ENCODE measurements around the gene TMPRSS9.

Gene TMPRSS9

DNA sequence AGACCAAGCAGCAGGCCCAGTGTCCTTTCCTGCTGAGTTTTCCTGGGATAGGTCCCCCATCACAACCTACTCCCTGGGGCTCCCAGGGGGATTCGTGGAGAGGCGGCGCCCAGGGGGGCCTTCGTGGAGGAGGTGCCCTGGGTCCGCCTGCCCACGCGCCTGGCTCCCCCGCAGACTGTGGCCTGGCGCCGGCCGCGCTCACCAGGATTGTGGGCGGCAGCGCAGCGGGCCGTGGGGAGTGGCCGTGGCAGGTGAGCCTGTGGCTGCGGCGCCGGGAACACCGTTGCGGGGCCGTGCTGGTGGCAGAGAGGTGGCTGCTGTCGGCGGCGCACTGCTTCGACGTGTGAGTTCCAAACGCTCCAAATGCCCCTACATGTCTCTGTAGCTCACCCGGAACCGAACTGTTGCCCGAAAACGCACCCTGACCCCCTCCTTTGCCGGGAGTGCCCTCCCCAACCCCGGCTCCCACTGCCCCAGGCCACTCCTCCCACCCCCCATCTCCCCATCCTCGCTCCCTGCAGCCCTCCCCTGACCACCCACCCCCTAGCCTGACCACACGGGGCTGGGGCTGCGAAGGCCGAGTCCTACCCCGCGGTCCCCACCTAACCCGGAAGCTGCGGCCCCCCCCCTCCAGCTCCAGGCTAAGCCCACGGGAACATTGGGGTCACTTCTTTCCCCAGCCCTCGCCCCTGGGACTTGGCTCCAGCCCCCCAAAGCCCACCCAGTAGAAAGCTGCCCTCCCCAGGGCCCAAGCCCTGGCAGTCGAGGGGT is 64.0 kb downstream of the TMPRSS9 start:
- DNase-seq, result no peak

DNA sequence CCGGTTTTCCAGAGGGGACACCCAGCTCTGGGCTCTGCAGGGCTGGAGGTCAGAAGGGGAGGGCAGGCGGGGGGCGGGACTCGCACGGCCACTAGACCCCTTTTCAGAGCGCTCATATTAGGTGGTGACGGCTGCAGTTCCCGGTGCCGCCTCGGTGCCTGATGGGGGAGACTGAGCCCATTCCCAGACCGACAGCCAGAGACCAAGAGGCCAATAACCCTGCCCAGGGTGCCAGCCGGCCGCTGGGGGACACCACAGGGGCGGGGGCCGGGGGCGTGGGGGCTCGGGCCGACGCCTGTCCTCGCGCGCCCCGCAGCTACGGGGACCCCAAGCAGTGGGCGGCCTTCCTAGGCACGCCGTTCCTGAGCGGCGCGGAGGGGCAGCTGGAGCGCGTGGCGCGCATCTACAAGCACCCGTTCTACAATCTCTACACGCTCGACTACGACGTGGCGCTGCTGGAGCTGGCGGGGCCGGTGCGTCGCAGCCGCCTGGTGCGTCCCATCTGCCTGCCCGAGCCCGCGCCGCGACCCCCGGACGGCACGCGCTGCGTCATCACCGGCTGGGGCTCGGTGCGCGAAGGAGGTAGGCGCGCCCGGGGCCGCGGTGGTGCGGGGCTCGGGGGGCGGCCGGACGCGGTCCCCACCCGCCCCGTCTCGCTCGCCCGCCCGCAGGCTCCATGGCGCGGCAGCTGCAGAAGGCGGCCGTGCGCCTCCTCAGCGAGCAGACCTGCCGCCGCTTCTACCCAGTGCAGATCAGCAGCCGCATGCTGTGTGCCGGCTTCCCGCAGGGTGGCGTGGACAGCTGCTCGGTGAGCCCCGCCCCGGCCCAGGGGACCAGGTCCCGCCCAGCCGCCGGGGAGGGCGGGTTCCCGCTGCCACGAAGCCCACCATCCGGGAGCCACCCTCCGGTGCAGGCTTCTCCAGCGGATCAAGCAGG is 64.9 kb downstream of the TMPRSS9 start:
- DNase-seq, result peak; percentile 48

DNA sequence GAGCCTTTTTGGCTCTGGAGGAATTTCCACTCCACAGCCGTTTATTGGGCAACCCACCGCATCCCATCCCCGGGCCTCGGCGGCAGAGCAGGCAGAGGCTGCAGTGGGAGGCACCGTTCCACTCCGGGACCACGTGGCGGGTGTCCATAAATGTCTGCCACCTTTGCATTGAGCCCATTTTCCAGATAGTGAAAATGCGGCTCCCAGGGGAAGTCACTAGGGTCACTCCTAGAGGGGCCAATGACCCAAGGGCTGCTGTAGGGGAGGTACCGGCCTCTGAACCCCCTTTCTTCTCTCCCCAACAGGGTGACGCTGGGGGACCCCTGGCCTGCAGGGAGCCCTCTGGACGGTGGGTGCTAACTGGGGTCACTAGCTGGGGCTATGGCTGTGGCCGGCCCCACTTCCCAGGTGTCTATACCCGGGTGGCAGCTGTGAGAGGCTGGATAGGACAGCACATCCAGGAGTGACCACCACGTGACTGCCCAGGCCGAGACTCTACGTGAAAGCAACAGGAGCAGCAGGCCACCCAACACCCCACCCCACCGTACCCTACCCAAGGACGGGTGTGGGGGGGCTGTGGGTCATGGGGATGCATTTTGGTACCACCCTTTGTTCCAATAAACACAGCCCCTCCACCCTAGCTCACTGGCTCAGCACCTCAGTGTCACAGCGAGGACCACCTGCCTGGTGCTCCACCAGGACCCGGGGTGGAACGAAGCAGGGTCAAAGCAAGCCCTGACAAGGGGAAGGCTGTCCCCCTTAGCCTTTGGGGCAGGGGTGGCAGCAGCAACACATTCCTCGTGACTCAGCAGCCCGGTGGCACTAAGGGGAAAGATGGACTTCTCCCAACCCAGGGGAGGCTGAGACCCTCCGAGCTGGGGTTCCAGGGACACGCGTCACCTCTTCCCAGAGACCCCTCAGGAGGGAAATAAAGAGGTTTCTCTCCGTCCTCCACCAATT is 65.8 kb downstream of the TMPRSS9 start:
- no peak for DNase-seq

DNA sequence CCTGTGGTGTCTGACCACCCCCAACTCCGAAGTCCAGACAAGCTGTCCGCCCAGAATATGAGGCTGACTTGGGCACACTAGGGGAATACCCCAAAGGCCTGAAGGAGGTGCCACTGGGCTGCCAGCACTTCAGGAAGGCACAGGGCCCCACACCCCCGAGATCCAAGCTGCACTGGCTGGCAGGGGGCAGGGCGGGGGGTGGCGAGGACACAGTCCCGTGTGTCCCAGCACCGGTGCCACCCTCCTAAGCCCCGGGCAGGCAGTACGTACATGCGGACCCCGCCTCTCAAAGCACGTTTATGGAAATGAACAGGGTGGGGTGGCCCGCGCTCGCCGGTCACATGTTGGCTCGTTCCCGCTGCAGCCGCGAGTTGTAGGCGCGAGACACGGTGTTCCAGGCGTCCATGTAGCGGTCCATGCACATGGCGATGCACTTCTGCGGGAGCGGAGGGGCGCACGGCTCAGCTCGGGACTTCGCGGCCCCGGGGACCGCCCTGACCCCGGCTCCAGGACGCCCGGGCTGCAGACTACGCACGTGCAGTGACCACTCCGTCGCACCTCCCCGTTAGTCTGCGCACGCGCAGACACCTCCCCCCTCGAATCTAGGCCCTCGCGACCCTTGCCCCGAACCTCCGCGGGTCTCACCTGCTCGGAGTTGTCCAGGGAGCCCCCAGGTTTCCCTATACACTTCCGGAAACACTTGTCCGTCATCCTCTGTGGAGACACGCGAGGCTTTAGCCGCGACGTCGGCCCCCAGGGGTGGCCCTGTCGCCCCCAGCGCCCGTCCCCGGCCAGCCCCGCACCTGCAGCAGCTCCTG is 66.8 kb downstream of the TMPRSS9 start:
- no peak for DNase-seq

DNA sequence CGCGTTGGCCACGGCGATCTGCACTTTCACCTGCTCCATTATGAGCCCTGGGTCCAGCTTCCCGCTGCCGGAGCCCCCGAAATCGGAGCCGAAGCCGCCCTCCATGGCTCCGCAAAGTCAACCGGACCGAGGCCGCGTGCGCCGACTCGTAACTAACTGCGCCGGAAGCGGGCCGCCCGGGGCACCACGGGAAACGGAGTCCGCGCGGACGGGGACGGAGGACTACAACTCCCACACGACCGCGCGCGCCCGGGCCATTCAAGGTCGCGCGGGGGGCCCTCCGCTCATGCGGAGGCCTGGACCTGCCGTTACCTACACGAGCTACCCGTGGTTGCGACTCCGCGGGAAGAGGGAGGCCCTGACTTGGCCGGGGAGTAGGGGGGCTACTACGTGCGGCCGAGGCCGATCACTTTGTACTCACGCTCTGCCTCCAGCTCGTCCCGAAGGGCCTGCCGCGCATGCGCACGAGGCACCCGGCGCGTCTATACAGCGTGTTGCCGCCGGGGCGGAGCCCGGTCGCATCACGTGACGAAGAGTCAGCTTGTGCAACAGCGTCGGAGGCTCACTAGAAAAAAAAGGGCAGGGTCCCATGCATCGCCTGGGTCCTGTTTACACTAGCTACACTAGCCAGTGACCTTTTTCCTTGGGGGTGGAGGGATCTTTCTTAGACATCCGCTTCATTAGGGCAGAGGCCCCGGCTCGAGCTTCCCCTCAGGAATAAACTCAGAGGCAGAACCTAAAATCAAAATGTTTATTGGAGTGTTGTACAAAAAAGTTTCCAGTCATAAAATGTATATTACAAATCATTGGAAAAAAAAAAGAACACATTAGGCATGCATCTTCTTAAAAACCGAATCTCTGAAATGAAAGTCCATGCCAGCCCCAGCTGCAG is 67.6 kb downstream of the TMPRSS9 start, which contains the start of gene TIMM13:
TIMM13 (minus strand) TSS at position 158 of the 892 bp plus-strand sequence; CDS start at position 105, 53 bp downstream.
- DNase-seq, result peak; percentile 99

DNA sequence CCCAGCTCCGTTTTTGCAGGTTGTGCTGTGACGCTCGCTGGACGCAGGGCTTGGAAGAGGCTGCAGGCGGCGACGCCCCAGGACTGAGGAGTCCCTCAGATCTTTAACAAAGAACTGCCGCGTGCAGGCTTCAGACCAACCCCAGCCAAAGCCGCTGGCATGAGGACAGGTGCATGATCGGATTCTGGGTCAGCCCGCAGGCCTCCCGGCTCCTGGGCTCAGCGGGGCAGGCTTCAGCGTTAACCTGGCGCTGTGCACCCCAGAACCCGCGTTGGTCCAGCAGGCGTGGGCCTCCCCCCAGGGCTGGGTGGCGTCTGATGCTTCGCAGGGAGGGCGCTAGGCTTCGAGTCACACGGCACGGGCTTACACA is 68.2 kb downstream of the TMPRSS9 start:
- DNase-seq, result no peak

DNA sequence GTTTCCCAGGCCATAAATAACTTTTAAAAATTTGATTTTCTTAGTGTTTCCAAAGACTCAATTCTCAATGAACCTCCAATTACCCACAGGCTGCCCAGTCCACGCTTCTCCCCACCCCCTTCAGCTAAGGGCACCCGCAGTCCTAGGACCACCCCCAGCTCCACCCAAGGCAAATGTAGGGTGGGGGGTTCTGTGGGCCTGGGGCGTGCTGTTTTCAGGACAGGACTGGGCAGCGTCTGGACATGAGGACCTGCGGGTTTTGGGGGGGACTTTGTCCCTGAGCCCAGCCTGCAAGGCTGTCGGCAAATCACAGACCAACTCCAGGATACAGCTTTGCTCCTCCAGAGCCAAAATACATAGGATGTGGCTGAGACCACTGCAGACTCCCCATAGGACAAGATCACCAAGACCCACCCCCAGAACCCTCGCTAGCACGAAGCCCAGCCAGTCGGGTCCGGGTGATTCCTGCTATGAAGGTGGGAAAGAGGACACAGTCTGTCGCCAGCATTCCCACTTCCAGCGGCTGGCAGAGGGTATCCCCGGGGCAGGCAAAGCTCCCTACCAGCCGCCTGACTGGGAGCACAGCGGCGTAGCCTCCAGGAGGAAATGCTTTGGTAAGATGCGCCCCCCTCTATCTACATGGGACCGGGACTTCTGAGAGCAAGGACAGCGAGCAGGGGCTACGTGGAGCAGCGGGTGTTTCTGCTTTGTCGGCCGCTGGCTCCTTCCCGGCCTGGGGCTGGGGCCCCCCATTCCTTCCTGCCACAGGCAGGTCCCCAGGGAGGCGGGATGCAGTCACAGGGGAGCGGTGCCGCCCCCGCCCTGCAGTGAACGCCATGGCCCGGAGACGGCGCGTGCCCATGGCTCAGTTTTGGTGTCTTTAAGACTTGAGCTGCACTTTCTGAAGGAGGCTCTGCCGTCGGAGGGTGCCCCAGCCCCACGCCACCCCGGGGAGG is 69.0 kb downstream of the TMPRSS9 start:
- no peak for DNase-seq

DNA sequence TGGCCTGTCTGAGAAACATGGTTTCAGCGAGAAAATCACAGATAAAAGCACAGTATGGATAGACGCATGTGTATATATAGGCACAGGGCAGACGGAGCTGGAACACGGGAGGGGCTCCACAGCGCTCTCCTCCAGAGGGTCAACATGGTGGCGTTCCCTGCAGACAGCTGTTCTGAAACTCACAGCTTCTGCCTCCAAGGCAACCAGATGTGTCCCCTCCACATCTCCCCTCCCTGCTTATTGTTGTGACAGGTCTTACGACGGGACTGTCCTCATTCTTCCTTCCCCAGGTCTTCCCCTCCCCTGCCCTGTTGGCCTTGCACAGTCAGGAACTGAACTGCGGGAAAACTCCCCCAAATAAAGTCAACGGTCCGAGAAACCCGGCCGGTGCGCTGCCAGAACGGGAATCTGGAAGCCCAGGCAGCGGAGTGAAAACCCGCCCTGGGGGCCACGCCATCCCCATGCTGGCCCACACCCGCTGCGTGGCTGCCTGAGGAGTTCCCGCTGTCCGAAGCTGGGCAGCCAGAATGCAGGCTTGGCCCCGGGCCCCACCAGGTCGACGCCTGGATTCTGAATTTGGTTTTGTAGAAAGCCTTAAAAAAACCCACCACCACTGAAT is 70.0 kb downstream of the TMPRSS9 start:
- DNase-seq, result no peak

DNA sequence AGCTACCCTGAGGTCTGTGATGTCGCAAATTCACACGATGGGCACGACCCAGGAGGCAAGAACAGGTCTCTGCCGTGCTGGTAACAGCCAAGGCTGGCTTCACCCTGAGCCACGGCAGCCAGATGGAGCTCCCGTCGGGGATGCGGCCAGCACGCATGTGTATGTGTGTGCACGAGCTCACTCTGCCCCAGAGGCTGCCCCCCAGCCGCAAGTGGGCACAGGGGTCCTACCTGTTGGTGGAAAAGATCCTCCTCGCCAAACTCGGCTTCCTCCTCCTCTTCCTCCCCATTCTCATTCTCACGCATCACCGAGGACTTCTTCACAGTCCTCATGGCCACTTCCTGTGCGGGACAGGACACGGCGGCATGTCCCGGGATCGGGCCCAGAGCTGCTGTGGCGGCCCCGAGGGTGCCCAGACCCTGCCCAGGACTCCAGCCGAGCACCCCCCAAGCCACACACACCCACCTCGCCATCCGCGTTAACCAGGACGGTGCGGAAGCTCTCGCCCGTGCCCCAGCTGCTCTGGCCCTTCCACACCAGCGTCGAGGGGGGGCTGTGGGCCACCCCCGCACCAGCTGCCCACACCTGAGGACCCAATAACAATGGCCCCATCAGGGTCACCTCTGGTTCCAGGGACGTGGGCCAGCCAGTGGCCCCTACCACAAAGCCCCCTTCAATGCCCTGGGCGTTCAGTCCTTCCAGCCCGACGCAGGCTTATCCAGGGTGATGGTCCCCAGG is 71.4 kb downstream of the TMPRSS9 start:
- no peak for DNase-seq

DNA sequence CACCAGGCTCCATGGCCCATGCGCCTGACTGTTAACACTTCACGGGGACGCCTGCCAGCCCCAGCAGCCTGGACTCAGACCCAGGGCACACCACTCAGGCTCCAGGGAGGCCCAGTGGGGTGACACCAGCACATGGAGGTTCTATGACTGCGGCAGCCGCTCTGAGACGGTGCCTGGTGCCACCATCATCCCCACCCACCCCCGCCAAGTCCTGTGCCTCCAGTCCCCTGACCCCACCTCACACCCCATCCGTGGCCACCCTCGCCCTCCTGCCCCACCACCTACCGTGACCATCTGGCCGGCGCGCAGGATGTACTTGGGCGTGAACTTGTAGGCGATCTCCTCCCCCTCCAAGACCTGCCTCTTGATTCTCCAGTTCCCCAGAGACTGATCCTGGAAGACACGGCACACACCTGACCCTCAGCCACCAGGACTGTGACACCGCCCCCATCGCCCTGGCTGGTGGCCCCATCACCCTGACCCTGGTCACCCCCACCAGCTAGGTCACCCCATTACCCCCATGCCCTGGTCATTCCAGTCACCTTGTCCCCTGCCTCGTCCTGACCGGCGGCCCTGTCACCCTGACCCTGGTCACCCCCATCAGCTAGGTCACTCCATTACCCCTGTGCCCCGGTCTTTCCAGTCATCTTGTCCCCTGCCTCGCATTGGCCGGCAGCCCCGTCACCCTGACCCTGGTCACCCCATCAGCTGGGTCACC is 72.2 kb downstream of the TMPRSS9 start:
- no peak for DNase-seq

DNA sequence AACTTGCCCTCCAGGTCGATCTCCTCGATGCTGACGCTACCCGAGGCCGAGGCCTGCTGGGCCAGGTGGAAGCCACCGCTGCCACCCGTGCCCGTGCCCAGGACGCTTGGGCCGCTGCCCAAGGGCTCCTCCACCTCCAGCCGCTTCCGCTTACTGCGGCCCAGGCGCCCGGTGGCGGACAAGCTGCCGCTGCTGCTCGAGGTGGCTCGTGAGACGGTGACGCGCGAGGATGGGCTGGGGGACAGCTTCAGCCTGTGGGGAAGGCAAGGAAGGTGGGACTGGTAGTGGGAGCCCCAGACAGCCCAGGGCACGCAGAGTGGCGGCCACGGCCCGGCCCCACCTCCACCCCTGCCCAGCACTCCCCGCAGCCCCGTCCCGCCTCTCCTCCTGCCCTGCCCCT is 73.8 kb downstream of the TMPRSS9 start:
- DNase-seq, result no peak

DNA sequence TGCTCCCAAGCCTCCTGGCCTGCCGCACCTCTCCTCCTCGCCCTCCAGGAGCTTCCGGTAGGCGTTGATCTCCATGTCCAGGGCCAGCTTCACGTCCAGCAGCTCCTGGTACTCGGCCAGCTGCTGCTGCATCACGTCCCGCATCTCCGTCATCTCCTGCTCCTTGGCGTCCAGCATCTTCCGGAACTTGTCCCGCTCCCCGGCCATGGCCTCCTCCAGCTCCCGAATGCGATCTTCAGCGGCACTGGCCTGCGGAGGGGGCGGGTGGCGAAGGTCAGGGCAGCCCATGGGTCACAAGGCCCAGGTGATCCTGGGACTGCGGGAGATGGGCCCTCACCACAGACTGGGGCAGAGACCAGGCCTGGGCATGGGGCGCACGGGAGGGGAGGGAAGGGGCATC is 74.2 kb downstream of the TMPRSS9 start:
- DNase-seq, result no peak

DNA sequence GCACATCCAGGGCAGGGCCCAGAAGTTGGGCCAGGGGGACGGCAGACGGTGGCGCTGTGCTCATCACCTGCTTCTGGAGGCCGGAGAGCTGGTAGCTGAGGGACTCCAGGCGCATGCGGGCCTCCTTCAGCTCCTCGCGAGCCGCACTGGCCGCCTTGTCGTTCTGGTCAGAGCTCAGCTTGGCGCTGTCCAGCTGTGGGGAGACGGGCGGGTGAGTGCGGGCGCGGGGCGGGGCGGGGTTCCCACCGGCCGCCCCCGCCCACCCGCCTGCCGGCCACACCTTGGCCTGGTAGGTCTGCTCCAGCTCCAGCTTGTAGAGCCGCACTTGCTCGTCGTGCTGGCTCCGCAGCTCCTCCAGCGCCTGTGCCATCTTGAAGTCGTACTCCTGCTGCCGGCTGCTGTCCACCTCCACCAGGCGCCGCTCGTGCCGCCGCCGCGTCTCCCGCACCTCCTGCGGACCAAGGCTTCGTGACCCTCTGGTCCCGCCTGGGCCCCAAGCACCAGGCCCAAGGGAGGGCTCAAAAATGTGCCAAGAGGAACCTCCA is 74.7 kb downstream of the TMPRSS9 start:
- DNase-seq, result no peak

DNA sequence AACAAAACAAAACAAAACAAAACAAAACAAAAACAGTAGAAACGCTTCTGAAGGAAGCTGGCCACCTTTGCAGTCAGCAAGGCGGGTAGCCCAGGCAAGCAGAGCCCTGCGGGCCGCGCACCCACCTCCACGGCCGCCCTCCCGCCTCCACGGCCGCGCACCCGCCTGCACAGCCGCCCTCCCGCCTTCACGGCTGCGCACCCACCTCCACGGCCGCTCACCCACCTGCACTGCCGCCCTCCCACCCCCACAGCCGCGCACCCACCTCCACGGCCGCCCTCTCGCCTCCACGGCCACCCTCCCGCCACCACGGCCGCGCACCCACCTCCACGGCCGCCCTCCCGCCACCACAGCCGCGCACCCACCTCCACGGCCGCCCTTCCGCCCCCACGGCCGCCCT is 76.3 kb downstream of the TMPRSS9 start:
- no peak for DNase-seq

DNA sequence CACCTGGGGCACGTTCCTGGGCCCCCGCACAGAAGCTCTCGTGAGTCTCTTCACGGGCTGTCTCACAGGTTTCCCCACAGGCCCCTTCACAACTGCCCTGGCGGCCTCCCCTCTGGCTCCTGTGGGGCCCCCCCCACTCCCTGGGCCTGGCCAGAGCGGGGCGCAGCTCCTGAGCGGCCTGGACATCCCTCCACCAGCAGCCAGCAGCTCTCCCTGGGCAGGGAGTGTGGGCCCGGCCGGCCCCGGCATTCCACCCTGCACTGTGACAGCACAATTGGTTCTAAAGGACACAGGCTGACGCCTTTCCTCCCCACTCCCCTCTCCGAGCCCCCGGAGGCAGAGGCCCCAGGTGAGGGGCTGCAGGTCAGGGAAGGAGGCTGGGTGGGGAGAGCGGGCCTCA is 76.9 kb downstream of the TMPRSS9 start:
- DNase-seq, result no peak

DNA sequence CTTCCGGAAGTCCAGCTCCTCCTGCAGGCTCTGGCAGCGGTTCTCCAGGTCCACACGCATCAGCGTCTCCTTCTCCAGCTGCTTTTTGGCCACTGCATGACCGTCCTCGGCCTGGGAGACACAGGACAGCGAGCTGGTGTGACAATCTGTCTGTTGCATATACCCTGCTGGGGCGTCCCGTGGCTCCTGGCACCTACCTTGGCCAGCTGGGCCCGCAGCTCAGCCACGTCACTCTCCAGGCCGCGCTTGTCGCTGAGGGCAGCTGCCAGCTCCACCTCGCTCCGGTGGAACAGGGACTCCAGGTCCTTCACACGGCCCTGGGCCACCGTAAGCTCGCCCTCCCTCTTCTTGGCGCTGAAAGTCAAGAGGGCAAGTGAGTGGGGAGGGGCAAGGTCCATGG is 78.1 kb downstream of the TMPRSS9 start:
- no peak for DNase-seq

DNA sequence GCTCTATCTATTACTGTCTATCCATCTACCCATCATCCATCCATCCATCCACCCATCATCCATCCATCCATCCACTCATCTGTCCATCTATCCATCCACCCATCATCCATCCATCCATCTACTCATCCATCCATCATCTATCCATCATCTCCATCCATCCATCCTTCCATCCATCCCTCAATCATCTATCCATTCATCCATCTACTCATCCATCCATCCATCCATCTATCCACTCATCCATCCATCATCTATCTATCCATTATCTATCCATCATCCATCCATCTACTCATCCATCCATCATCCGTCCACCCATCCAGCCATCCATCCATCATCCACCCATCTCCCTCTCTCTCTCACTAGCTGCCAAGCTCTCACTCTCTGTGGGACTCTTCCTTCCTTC is 80.5 kb downstream of the TMPRSS9 start:
- DNase-seq, result no peak

Measured in T1000 (cell line).